Lower lobe of right lung (tissue), 2 donors: ENCODE results near the gene RENBP. TPM values are rescaled to one million over a fixed set of nuclear protein-coding genes. Genes with fewer than 3 reads are reported as not detected.

Source experiments
- ATAC-seq, 2 donors: fragments of 200-7000 bp; cut with Tn5 transposase; one replicate each; pipeline ENCODE4 v1.9.1; 2020 to 2022; ENCODE audit warnings: mild to moderate bottlenecking in 2 of 2, moderate library complexity in 2 of 2
- DNase-seq: peaks from one replicate; pipeline ENCODE4 v3.0.0-alpha.2; 2020
- H3K27ac ChIP-seq: fragments of 200-600 bp; one replicate; pipeline ENCODE4 v1.8.0; 2022
- H3K27me3 ChIP-seq: fragments of 200-600 bp; one replicate; pipeline ENCODE4 v1.8.0; 2022; ENCODE audit warnings: low read depth
- H3K36me3 ChIP-seq: fragments of 200-600 bp; one replicate; pipeline ENCODE4 v1.8.0; 2022; ENCODE audit warnings: mild to moderate bottlenecking
- H3K4me1 ChIP-seq: fragments of 200-600 bp; one replicate; pipeline ENCODE4 v1.8.0; 2022
- H3K4me3 ChIP-seq: fragments of 200-600 bp; one replicate; pipeline ENCODE4 v1.8.0; 2022; ENCODE audit warnings: mild to moderate bottlenecking
- H3K9me3 ChIP-seq: fragments of 200-600 bp; one replicate; pipeline ENCODE4 v1.8.0; 2022
- intact Hi-C: fragments of 100-400 bp; cut with DNase I; formaldehyde crosslinking; loops from one replicate; pipeline ENCODE4 v1.11.0; 2022
- total RNA-seq: library from RNA; stranded (reverse); fragmentation: NEBNext Ultra II Directional; extraction: Animal tissue kit (Norgen Biotek cat#: 25700); gene quantifications from one replicate; pipeline ENCODE4 v1.2.1, GENCODE V29; 2021
- TF ChIP-seq, protein P1 (sequence below): fragments of 200-600 bp; IDR thresholded peaks from one replicate; pipeline ENCODE4 v1.8.0; 2022; ENCODE audit warnings: antibody characterized with exemption, mild to moderate bottlenecking
- donor health status: DM: no; HTN: yes; CAD: no; lungs with severe emphysema.

Gene RENBP
- total RNA-seq, 1 donor from 2014 or later, result 57.0 TPM

DNA sequence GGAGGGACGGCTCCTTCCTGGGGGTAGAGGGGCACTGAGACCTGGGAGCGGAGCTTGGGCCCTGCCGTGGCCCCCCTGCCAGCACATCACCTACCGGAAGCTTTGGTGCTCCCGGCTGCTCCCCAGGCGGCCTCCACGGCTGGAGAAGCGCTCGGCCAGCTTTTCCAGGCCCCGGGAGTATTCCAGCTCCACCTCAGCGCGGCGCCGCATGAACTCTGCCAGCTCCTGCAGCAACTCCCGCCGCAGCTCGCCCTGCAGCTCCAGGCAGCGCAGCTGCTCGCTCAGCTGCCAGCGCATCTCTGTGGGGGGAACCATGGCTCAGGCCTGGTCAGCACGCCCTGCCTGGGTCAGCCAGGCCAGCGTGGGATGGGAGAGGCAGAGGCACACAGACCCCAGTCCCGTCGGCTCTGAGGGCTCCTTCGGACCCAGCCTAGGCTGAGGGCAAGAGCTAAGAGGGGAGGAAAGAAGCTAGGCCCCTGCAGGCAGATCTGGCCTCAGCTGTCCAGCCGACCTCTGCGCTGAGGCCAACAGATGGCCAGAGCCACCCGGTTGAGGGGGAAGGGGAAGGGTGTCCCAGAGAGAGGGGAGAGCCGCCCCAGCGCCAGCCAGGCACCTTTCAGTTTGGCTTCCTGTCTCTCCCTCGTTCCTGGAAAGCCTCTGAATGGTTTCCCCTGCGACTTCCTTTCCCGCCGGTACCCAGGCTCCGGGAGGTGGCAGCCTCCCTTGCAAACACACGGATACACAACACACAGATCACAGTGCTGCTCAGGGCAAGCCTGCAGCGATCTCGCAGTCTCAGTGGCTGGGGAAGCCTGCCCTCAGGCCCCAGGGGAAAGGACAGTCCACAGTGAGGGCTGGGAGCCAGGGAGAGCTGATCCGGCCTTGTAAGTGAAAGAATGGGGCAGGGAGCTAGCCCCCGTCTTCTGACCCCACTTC is 22.7 kb downstream of the RENBP start:
- H3K4me3 ChIP-seq, result peak overlapping the region; percentile 27
- H3K27ac ChIP-seq, result peak overlapping the region; percentile 31
- peaks cover 6% of the 10 kb centered on the region for H3K36me3 ChIP-seq
- H3K4me1 ChIP-seq, result peaks cover 35% of the 10 kb centered on the region
- H3K9me3 ChIP-seq, result no peaks in the 10 kb centered on the region
- intact Hi-C loops, result no loop called here
- no peak for ATAC-seq
- H3K27me3 ChIP-seq, result no peaks in the 10 kb centered on the region
- TF ChIP-seq, protein P1, sequence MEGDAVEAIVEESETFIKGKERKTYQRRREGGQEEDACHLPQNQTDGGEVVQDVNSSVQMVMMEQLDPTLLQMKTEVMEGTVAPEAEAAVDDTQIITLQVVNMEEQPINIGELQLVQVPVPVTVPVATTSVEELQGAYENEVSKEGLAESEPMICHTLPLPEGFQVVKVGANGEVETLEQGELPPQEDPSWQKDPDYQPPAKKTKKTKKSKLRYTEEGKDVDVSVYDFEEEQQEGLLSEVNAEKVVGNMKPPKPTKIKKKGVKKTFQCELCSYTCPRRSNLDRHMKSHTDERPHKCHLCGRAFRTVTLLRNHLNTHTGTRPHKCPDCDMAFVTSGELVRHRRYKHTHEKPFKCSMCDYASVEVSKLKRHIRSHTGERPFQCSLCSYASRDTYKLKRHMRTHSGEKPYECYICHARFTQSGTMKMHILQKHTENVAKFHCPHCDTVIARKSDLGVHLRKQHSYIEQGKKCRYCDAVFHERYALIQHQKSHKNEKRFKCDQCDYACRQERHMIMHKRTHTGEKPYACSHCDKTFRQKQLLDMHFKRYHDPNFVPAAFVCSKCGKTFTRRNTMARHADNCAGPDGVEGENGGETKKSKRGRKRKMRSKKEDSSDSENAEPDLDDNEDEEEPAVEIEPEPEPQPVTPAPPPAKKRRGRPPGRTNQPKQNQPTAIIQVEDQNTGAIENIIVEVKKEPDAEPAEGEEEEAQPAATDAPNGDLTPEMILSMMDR, result no peak
- DNase-seq, result peak; percentile 30

DNA sequence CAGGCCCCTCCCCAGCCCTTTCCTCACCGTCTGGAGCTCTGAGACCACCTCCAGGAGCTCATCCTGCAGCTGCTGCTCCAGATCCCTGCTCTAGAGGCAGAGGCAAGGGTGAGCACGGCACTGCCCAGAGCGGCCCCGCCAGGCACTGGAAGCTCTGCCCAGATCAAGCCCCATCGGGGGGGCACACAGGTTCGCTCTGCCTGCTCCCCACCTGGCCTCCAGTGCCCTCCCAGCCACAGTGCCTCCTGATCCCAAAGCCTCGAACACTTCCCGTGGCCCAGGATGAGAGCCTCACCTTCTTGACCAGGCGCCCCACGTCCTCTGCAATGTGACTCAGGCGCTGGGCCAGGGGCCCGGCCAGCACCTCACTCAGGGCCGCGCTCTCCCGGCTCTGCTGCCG is 23.4 kb downstream of the RENBP start:
- H3K27ac ChIP-seq, result peak overlapping the region; percentile 31
- ATAC-seq (no peak), DNase-seq (peak; percentile 13)
- intact Hi-C loops, result no loop called here
- peaks cover 32% of the 10 kb centered on the region for H3K4me1 ChIP-seq
- TF ChIP-seq, protein P1, result no peak
- H3K4me3 ChIP-seq, result peak overlapping the region; percentile 27
- no peaks in the 10 kb centered on the region for H3K9me3 ChIP-seq
- H3K27me3 ChIP-seq, result no peaks in the 10 kb centered on the region
- H3K36me3 ChIP-seq, result peaks cover 6% of the 10 kb centered on the region

DNA sequence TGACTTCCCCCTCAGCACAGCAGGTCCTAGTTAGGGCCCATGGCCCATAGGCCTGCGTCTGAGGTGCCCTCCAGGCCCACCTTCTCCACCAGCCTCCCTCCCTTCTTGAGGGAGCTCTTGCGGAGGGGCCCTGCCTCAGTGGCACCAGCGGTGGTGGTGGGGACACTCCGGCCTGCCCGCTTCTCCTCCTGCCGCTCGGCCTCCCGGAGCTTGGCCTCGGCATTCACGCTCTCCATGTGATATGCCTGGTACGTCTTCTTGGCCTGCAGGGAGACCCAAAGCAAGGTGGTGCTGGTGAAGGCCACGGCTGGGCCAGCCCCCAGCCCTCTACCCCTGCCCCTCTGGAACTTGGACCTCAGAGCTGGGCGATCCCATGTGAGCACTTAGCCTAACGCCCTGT is 23.9 kb downstream of the RENBP start:
- ATAC-seq (no peak), DNase-seq (peak; percentile 19)
- H3K27ac ChIP-seq, result no peak overlapping the region
- H3K9me3 ChIP-seq, result no peaks in the 10 kb centered on the region
- intact Hi-C loops, result no loop called here
- peaks cover 32% of the 10 kb centered on the region for H3K4me1 ChIP-seq
- H3K4me3 ChIP-seq, result no peak overlapping the region
- H3K27me3 ChIP-seq, result no peaks in the 10 kb centered on the region
- TF ChIP-seq, protein P1, result no peak
- H3K36me3 ChIP-seq, result peaks cover 6% of the 10 kb centered on the region

DNA sequence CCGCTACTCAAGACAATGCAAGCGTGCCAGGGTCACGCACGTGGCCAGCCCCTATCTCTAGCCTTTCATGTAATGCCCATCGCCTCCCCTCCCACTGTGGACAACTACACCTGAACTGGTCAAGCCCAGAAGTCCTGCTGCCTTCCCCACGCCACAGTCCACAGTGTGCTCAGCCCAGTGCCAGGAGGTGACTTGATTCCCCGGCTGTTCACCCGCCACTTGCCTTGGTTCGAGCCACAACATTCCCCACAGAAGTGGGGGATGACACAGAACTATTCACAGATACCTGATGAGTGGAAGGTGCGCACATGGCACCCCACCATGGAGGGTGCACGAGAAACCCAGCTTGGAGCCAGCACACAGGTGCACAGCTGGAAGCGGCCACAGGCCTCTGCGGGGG is 25.2 kb downstream of the RENBP start:
- H3K36me3 ChIP-seq, result peaks cover 6% of the 10 kb centered on the region
- peak; percentile 7 for DNase-seq
- intact Hi-C loops, result no loop called here
- H3K27ac ChIP-seq, result no peak overlapping the region
- H3K4me1 ChIP-seq, result peaks cover 32% of the 10 kb centered on the region
- no peak for ATAC-seq
- TF ChIP-seq, protein P1, result no peak
- H3K4me3 ChIP-seq, result no peak overlapping the region
- no peaks in the 10 kb centered on the region for H3K27me3 ChIP-seq
- no peaks in the 10 kb centered on the region for H3K9me3 ChIP-seq

DNA sequence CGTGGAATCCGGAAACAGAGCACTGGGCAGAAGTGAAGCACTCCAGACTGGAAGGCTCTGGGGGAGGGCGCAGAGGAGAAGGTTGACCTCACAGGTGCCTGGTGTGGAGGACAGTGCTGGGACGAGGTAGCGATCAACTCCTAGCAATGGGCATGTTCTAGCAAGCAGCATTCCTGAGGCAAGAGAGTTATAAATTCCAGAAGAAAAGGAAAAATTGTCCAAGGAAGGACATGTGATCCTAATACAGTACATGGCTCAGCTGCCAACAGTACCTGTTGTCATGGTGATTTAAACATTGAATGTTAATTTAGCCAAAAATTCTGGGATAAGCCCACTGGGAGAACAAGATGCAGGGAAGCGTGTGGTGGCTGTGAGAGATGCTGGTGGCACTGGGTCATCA is 26.6 kb downstream of the RENBP start:
- TF ChIP-seq, protein P1, result no peak
- H3K27ac ChIP-seq, result no peak overlapping the region
- ATAC-seq, result no peak
- DNase-seq, result no peak
- no peak overlapping the region for H3K4me3 ChIP-seq
- peaks cover 8% of the 10 kb centered on the region for H3K36me3 ChIP-seq
- H3K9me3 ChIP-seq, result no peaks in the 10 kb centered on the region
- H3K27me3 ChIP-seq, result no peaks in the 10 kb centered on the region
- H3K4me1 ChIP-seq, result peaks cover 22% of the 10 kb centered on the region
- intact Hi-C loops, result no loop called here
